CD4-positive, CD25-positive, alpha-beta regulatory T cell (primary cell): ENCODE results near the gene LSR. TPM values are rescaled to one million over a fixed set of nuclear protein-coding genes. Genes with fewer than 3 reads are reported as not detected.
A peak's percentile ranks its signal among the peaks of the same experiment; 100 is the strongest.
"Not testable (repeated sequence)": the region's sequence is repeated elsewhere in the genome, so short reads cannot be mapped to it uniquely, and the experiment has no call there.

Experiments
- ATAC-seq, 2 donors: fragments of 150-1000 bp; cut with Tn5 transposase; one replicate each; pipeline ENCODE4 v1.10.0; 2021; ENCODE audit warnings: low read depth in 2 of 2, moderate number of reproducible peaks in 2 of 2, moderate library complexity in 1 of 2
- DNase-seq, 3 donors: peaks; one replicate each; pipeline versions ENCODE4 v3.0.0 to v3.0.0-alpha.2; 2012 to 2022; ENCODE audit warnings: mixed read lengths in 1 of 3
- H3K27ac ChIP-seq: one replicate; pipeline ENCODE4 v1.7.0; 2013; ENCODE audit warnings: mild to moderate bottlenecking, low read length; ENCODE audit not compliant: insufficient read depth, poor library complexity, severe bottlenecking
- H3K27me3 ChIP-seq: one replicate; pipeline ENCODE4 v1.7.0; 2013; ENCODE audit warnings: low read length; ENCODE audit not compliant: control insufficient read depth, insufficient read depth
- H3K36me3 ChIP-seq: one replicate; pipeline ENCODE4 v1.7.0; 2013; ENCODE audit warnings: mild to moderate bottlenecking, low read length, moderate library complexity; ENCODE audit not compliant: control insufficient read depth, insufficient read depth
- H3K4me1 ChIP-seq: 2 replicates; pipeline ENCODE4 v1.7.0; 2013; ENCODE audit warnings: mild to moderate bottlenecking, low read length; ENCODE audit not compliant: insufficient read depth, control insufficient read depth, poor library complexity, severe bottlenecking
- H3K4me3 ChIP-seq: one replicate; pipeline ENCODE4 v1.7.0; 2013; ENCODE audit warnings: low read depth, mild to moderate bottlenecking, low read length, moderate library complexity
- H3K9me3 ChIP-seq, 2 experiments: 1 replicate in 1 of 2; 2 replicates in 1 of 2; pipeline ENCODE4 v1.7.0; 2013; ENCODE audit warnings: low read length in 2 of 2, mild to moderate bottlenecking in 1 of 2, moderate library complexity in 1 of 2; ENCODE audit not compliant: control insufficient read depth in 2 of 2
- H3K27ac Mint-ChIP-seq, 3 donors: one replicate each; pipeline ENCODE4 v1.8.0; 2020 to 2022; ENCODE audit warnings: mild to moderate bottlenecking in 3 of 3, mixed read lengths in 3 of 3, moderate library complexity in 2 of 3
- H3K27me3 Mint-ChIP-seq: one replicate; pipeline ENCODE4 v1.8.0; 2022; ENCODE audit warnings: mild to moderate bottlenecking, mixed read lengths
- H3K36me3 Mint-ChIP-seq: one replicate; pipeline ENCODE4 v1.8.0; 2020; ENCODE audit warnings: mixed read lengths
- H3K4me1 Mint-ChIP-seq, 4 donors: one replicate each; pipeline ENCODE4 v1.8.0; 2020 to 2022; ENCODE audit warnings: mixed read lengths in 4 of 4, mild to moderate bottlenecking in 1 of 4
- H3K4me3 Mint-ChIP-seq, 4 donors: one replicate each; pipeline ENCODE4 v1.8.0; 2020 to 2022; ENCODE audit warnings: mild to moderate bottlenecking in 4 of 4, mixed read lengths in 4 of 4, moderate library complexity in 3 of 4
- H3K9me3 Mint-ChIP-seq, 7 donors: one replicate each; pipeline ENCODE4 v1.8.0; 2020 to 2022; ENCODE audit warnings: mixed read lengths in 7 of 7, mild to moderate bottlenecking in 3 of 7, moderate library complexity in 2 of 7
- polyA plus RNA-seq, 4 donors: library from polyadenylated mRNA; unstranded; fragments of 300-500 nt; fragmentation: Illumina TruSeq; gene quantifications; one replicate each; pipeline ENCODE4 v1.2.3, GENCODE V29; 2021
- total RNA-seq: library from RNA; stranded (reverse); gene quantifications from one replicate; pipeline ENCODE4 v1.2.3, GENCODE V29; 2022

Gene LSR
- total and polyA plus RNA-seq, 5 donors from 2014 or later = 28.1 to 66.1 (median 49.9) TPM

GRCh38 chr19:35220973-35221590 is 27.7 kb upstream of the LSR start:
- DNase-seq, H3K4me3 ChIP-seq, H3K36me3 Mint-ChIP-seq, H3K9me3 ChIP-seq, H3K27me3 ChIP-seq, ATAC-seq, H3K27ac ChIP-seq, H3K36me3 ChIP-seq, H3K27me3 Mint-ChIP-seq, H3K9me3 Mint-ChIP-seq: not testable (repeated sequence)
- H3K4me1 ChIP-seq = peaks cover 23% of the 10 kb centered on the region
- Mint-ChIP-seq H3K27ac (peak overlapping the region in 2 of 3 donors; percentile 18 to 62), H3K4me1 (peaks cover 0 to 62% (median 24%) of the 10 kb centered on the region in 4 donors), H3K4me3 (peak overlapping the region in 1 of 4 donors; percentile 7)

- Histone ChIP-seq H3K4me1 (peaks cover 23% of the 10 kb centered on the region), H3K27ac (no peak overlapping the region), H3K9me3 (peaks cover 0 to 3% of the 10 kb centered on the region in 2 experiments), H3K27me3 (no peaks in the 10 kb centered on the region), H3K36me3 (no peaks in the 10 kb centered on the region), H3K4me3 (no peak overlapping the region)
- no peak overlapping the region for H3K4me3 Mint-ChIP-seq
- DNase-seq = no peak
- peak overlapping the region; percentile 20 to 84 (median 82) for H3K27ac Mint-ChIP-seq
- H3K9me3 Mint-ChIP-seq = peaks cover 0 to 6% (median 0%) of the 10 kb centered on the region in 7 donors
- no peaks in the 10 kb centered on the region for H3K27me3 Mint-ChIP-seq
- ATAC-seq = no peak
- peaks cover 3% of the 10 kb centered on the region for H3K36me3 Mint-ChIP-seq
- peaks cover 0 to 55% (median 23%) of the 10 kb centered on the region in 4 donors for H3K4me1 Mint-ChIP-seq
Observed at GRCh38 chr19:35222373-35223015, 26.3 kb upstream of the LSR start.

- H3K27ac ChIP-seq = no peak overlapping the region
- H3K27me3 ChIP-seq = no peaks in the 10 kb centered on the region
- no peaks in the 10 kb centered on the region for H3K36me3 ChIP-seq
- peaks cover 0 to 52% (median 21%) of the 10 kb centered on the region in 4 donors for H3K4me1 Mint-ChIP-seq
- peak overlapping the region; percentile 64 to 84 (median 82) for H3K27ac Mint-ChIP-seq
- H3K4me1 ChIP-seq = peaks cover 23% of the 10 kb centered on the region
- peaks cover 0 to 3% of the 10 kb centered on the region in 2 experiments for H3K9me3 ChIP-seq
- no peak for ATAC-seq
- no peak overlapping the region for H3K4me3 ChIP-seq
- no peak for DNase-seq
- H3K36me3 Mint-ChIP-seq = peaks cover 3% of the 10 kb centered on the region
- H3K9me3 Mint-ChIP-seq = peaks cover 0 to 6% (median 0%) of the 10 kb centered on the region in 7 donors
- H3K4me3 Mint-ChIP-seq = peak overlapping the region in 2 of 4 donors; percentile 65 to 74
- no peaks in the 10 kb centered on the region for H3K27me3 Mint-ChIP-seq
Observed at GRCh38 chr19:35223084-35223790, 25.6 kb upstream of the LSR start.

GRCh38 chr19:35223862-35224505 is 24.8 kb upstream of the LSR start:
- Mint-ChIP-seq H3K4me1 (peaks cover 0 to 50% (median 21%) of the 10 kb centered on the region in 4 donors), H3K9me3 (peaks cover 0 to 5% (median 0%) of the 10 kb centered on the region in 7 donors), H3K36me3 (peaks cover 3% of the 10 kb centered on the region), H3K27me3 (no peaks in the 10 kb centered on the region), H3K4me3 (peak overlapping the region in 1 of 4 donors; percentile 35), H3K27ac (peak overlapping the region; percentile 64 to 82 (median 65))
- ATAC-seq (no peak), DNase-seq (no peak)
- Histone ChIP-seq H3K36me3 (no peaks in the 10 kb centered on the region), H3K27me3 (no peaks in the 10 kb centered on the region), H3K4me1 (peaks cover 23% of the 10 kb centered on the region), H3K9me3 (peaks cover 0 to 2% of the 10 kb centered on the region in 2 experiments), H3K4me3 (no peak overlapping the region), H3K27ac (no peak overlapping the region)

- H3K27me3 Mint-ChIP-seq = no peaks in the 10 kb centered on the region
- no peaks in the 10 kb centered on the region for H3K9me3 ChIP-seq
- H3K36me3 Mint-ChIP-seq = peaks cover 3% of the 10 kb centered on the region
- peaks cover 23% of the 10 kb centered on the region for H3K4me1 ChIP-seq
- no peaks in the 10 kb centered on the region for H3K27me3 ChIP-seq
- no peak overlapping the region for H3K27ac ChIP-seq
- DNase-seq = peak in 1 of 3 donors; percentile 67
- no peak overlapping the region for H3K4me3 Mint-ChIP-seq
- no peaks in the 10 kb centered on the region for H3K9me3 Mint-ChIP-seq
- no peak for ATAC-seq
- H3K36me3 ChIP-seq = no peaks in the 10 kb centered on the region
- H3K4me1 Mint-ChIP-seq = peaks cover 0 to 50% (median 19%) of the 10 kb centered on the region in 4 donors
- no peak overlapping the region for H3K4me3 ChIP-seq
- H3K27ac Mint-ChIP-seq = peak overlapping the region in 1 of 3 donors; percentile 56
Observed at GRCh38 chr19:35224681-35225571, 23.9 kb upstream of the LSR start.

- Histone ChIP-seq H3K27ac (no peak overlapping the region), H3K4me3 (no peak overlapping the region), H3K36me3 (no peaks in the 10 kb centered on the region), H3K9me3 (no peaks in the 10 kb centered on the region), H3K27me3 (no peaks in the 10 kb centered on the region), H3K4me1 (peaks cover 20% of the 10 kb centered on the region)
- no peaks in the 10 kb centered on the region for H3K9me3 Mint-ChIP-seq
- no peak for DNase-seq
- no peak overlapping the region for H3K4me3 Mint-ChIP-seq
- H3K27ac Mint-ChIP-seq = peak overlapping the region in 2 of 3 donors; percentile 64 to 83
- ATAC-seq = no peak
- H3K27me3 Mint-ChIP-seq = no peaks in the 10 kb centered on the region
- peaks cover 3% of the 10 kb centered on the region for H3K36me3 Mint-ChIP-seq
- H3K4me1 Mint-ChIP-seq = peaks cover 0 to 41% (median 17%) of the 10 kb centered on the region in 4 donors
Observed at GRCh38 chr19:35225951-35226350, 22.9 kb upstream of the LSR start.

GRCh38 chr19:35226748-35227147 is 22.1 kb upstream of the LSR start:
- Histone ChIP-seq H3K4me1 (peaks cover 20% of the 10 kb centered on the region), H3K9me3 (no peaks in the 10 kb centered on the region), H3K27ac (no peak overlapping the region), H3K36me3 (no peaks in the 10 kb centered on the region), H3K27me3 (no peaks in the 10 kb centered on the region), H3K4me3 (no peak overlapping the region)
- no peak overlapping the region for H3K4me3 Mint-ChIP-seq
- peaks cover 4% of the 10 kb centered on the region for H3K27me3 Mint-ChIP-seq
- H3K4me1 Mint-ChIP-seq = peaks cover 0 to 37% (median 17%) of the 10 kb centered on the region in 4 donors
- ATAC-seq = no peak
- H3K36me3 Mint-ChIP-seq = peaks cover 3% of the 10 kb centered on the region
- no peaks in the 10 kb centered on the region for H3K9me3 Mint-ChIP-seq
- peak overlapping the region in 2 of 3 donors; percentile 4 to 30 for H3K27ac Mint-ChIP-seq
- no peak for DNase-seq
